Tibial artery (tissue), 4 donors: ENCODE results near the gene ESRRA.

ENCODE experiments used
- DNase-seq, 2 donors: peaks; one replicate each; pipeline ENCODE4 v3.0.0-alpha.2; 2019
- H3K27ac ChIP-seq, 2 donors: fragments of 200-600 bp; sonication (generic) in 1 of 2; 1 replicate in 1 of 2; 2 replicates in 1 of 2; pipeline ENCODE4 v1.5.1; 2018 to 2019; ENCODE audit warnings: mild to moderate bottlenecking in 1 of 2
- H3K27me3 ChIP-seq, 2 donors: fragments of 200-600 bp; sonication (generic) in 1 of 2; one replicate each; pipeline versions ENCODE4 v1.5.1 to v1.6.0; 2016 to 2019
- H3K36me3 ChIP-seq, 3 donors: fragments of 200-600 bp; sonication (generic) in 2 of 3; one replicate each; pipeline ENCODE4 v1.5.1; 2016 to 2019; ENCODE audit warnings: mild to moderate bottlenecking in 2 of 3
- H3K4me1 ChIP-seq, 4 donors: fragments of 200-600 bp; sonication (generic) in 2 of 4; 1 replicate in 3 of 4; 2 replicates in 1 of 4; pipeline ENCODE4 v1.5.1; 2016 to 2019
- H3K4me3 ChIP-seq, 2 donors: fragments of 200-600 bp; sonication (generic) in 1 of 2; 1 replicate in 1 of 2; 2 replicates in 1 of 2; pipeline ENCODE4 v1.5.1; 2018 to 2019; ENCODE audit warnings: mild to moderate bottlenecking in 2 of 2
- H3K9me3 ChIP-seq, 3 donors: fragments of 200-600 bp; sonication (generic) in 1 of 3; one replicate each; pipeline ENCODE4 v1.5.1; 2016 to 2019
- intact Hi-C: fragments of 100-400 bp; cut with DNase I; formaldehyde crosslinking; loops from one replicate; pipeline ENCODE4 v1.15.0; 2023; ENCODE audit warnings: low total_unique reads
- TF ChIP-seq, protein P1 (sequence below), 2 experiments: fragments of 200-600 bp in 1 of 2; fragments of 450-650 bp in 1 of 2; IDR thresholded peaks; one replicate each; pipeline ENCODE4 v1.5.1; 2017 to 2019; ENCODE audit warnings: antibody characterized with exemption in 2 of 2, mild to moderate bottlenecking in 1 of 2, moderate library complexity in 1 of 2

The ESRRA gene

DNA sequence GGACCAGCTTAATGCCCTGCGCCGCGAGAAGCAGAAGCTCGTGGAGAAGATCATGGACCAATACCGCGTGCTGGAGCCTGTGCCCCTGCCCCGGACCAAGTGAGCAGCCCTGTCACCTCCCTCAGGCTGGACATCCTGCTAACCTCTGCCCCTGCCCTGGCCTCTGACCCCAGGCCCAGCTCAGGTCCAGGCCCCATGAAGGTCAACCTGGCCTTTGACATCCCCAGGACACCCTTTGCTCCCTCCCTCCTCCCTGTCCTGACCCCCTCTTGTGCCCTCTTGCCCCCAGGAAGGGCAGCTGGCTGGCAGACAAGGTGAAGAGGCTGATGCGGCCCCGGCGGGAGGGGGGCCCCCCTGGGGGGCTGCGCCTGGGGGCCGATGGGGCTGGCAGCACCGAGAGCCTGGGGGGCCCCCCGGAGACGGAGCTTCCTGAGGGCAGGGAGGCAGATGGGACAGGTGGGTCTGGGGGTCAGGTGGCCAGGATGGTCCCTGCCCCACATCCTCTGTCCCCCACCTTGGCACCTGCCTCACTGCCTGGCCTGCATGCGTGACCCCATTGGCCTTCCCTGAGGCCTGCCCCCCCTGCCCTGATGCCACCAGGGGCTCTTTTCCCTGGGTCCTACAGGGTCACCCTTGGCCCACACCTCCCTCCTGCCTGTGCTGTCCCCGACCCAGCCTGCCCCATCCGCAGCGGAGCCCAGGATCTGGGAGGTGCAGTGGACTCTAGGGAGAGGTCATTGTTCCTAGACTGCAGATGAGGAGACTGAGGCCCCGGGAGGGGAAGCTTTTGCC, 48.6 kb downstream of the ESRRA start:
- H3K4me3 ChIP-seq: no peak overlapping the region
- no peaks in the 10 kb centered on the region for H3K9me3 ChIP-seq
- no peaks in the 10 kb centered on the region for H3K36me3 ChIP-seq
- no peak overlapping the region for H3K27ac ChIP-seq
- no peak for DNase-seq
- TF ChIP-seq, protein P1, sequence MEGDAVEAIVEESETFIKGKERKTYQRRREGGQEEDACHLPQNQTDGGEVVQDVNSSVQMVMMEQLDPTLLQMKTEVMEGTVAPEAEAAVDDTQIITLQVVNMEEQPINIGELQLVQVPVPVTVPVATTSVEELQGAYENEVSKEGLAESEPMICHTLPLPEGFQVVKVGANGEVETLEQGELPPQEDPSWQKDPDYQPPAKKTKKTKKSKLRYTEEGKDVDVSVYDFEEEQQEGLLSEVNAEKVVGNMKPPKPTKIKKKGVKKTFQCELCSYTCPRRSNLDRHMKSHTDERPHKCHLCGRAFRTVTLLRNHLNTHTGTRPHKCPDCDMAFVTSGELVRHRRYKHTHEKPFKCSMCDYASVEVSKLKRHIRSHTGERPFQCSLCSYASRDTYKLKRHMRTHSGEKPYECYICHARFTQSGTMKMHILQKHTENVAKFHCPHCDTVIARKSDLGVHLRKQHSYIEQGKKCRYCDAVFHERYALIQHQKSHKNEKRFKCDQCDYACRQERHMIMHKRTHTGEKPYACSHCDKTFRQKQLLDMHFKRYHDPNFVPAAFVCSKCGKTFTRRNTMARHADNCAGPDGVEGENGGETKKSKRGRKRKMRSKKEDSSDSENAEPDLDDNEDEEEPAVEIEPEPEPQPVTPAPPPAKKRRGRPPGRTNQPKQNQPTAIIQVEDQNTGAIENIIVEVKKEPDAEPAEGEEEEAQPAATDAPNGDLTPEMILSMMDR (IDR thresholded peaks at IDR 0.05): no peak
- H3K27me3 ChIP-seq: no peaks in the 10 kb centered on the region
- intact Hi-C loops: loop anchor here (2.0 kb wide), 1 partner anchor 35 kb away; the partner anchor contains the start of gene PRDX5
- H3K4me1 ChIP-seq: peaks cover 0 to 34% (median 23%) of the 10 kb centered on the region in 4 donors

GRCh38 chr11:64355078-64355940, 50.0 kb downstream of the ESRRA start:
- TF ChIP-seq, protein P1 (IDR thresholded peaks at IDR 0.05): peak; percentile 63 to 67
- Histone ChIP-seq H3K36me3 (no peaks in the 10 kb centered on the region), H3K27ac (peak overlapping the region; percentile 43 to 60), H3K4me1 (peaks cover 0 to 44% (median 33%) of the 10 kb centered on the region in 4 donors), H3K4me3 (peak overlapping the region; percentile 35 to 47), H3K27me3 (no peaks in the 10 kb centered on the region), H3K9me3 (no peaks in the 10 kb centered on the region)
- intact Hi-C loops: loop anchor here (2.0 kb wide), 1 partner anchor 37 kb away; the partner anchor contains the start of gene PRDX5
- peak; percentile 78 to 91 for DNase-seq

DNA sequence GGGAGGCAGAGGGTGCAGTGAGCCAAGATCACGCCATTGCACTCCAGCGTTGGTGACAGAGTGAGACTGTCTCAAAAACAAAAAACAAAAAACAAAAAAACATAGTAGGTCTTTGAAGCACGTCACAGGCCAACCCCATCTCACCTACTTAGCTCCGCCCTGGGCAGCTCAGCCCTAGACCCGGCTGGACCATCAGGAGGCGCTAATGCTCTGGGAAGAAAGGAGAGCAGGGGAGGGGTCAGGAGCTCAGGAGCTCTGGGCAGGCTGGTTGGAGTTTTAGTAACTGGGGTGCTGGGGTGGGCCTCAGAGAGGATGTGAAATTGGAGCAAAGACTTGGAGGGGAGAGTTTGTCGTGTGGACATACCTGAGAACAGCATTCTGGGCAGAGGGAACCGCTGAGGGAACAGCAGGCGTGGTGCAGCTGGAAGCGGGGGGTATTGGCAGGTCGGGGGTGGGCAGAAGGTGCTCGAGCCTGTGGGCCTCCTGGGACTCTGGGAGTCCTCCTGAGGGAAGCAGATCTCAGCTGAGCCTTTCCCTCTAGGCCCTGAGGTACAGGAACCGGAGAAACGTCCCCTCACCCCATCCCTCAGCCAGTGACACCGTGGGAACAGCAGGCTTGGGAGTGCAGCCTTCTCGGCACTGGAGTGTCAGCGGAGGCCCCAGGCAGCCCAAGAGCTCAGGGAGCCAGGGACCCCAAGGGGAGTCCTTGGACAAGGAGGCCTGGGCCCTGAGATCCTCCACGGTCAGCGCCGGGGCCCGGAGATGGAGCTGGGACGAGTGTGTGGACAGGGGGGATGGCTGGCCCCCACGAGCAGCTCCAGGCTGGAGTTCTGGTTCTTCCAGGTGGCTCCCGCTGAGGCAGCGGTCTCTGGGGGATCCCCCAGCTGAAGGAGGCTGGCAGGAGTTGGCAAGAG, 51.4 kb downstream of the ESRRA start:
- H3K27ac ChIP-seq: peak overlapping the region; percentile 79 to 94
- DNase-seq: no peak
- H3K4me3 ChIP-seq: no peak overlapping the region
- H3K9me3 ChIP-seq: no peaks in the 10 kb centered on the region
- no peaks in the 10 kb centered on the region for H3K27me3 ChIP-seq
- intact Hi-C loops: no loop called here
- H3K36me3 ChIP-seq: peaks cover 5 to 10% (median 10%) of the 10 kb centered on the region in 3 donors
- peaks cover 0 to 51% (median 36%) of the 10 kb centered on the region in 4 donors for H3K4me1 ChIP-seq
- TF ChIP-seq, protein P1 (IDR thresholded peaks at IDR 0.05): no peak

- TF ChIP-seq, protein P1 (IDR thresholded peaks at IDR 0.05): no peak
- DNase-seq: no peak
Observed at GRCh38 chr11:64357446-64357845, 52.1 kb downstream of the ESRRA start.

More at GRCh38 chr11:64357446-64357845, 52.1 kb downstream of the ESRRA start:
- Histone ChIP-seq H3K9me3 (no peaks in the 10 kb centered on the region), H3K27me3 (no peaks in the 10 kb centered on the region), H3K27ac (peak overlapping the region; percentile 79 to 94), H3K4me3 (no peak overlapping the region), H3K36me3 (peaks cover 12 to 17% (median 16%) of the 10 kb centered on the region in 3 donors), H3K4me1 (peaks cover 0 to 51% (median 36%) of the 10 kb centered on the region in 4 donors)
- intact Hi-C loops: no loop called here
